HCT116 (cell line): ENCODE measurements around the gene CACNB3. TPM values are rescaled to one million over a fixed set of nuclear protein-coding genes. Genes with fewer than 3 reads are reported as not detected.

Experiments used
- ATAC-seq: fragments of 200-7000 bp; cut with Tn5 transposase; 2 replicates; pipeline ENCODE4 v1.9.1; 2020; ENCODE audit warnings: mild to moderate bottlenecking, moderate library complexity
- BruUV-seq: library from RNA; stranded (reverse); fragments of 400-500 nt; replicated peaks from 2 replicates; lab custom pipeline; 2021; lab: Mats Ljungman, UMichigan
- CTCF ChIA-PET: fragments of 300-600 bp; sonication (Branson Sonifier 250); formaldehyde crosslinking; loops from one replicate; lab custom pipeline; 2021; ENCODE audit warnings: antibody characterized with exemption; lab: Charles Lee
- POLR2A ChIA-PET: fragments of 300-600, 350-600 bp; sonication (Branson Sonifier 250); formaldehyde crosslinking; loops from one replicate; lab custom pipeline; 2021; ENCODE audit warnings: antibody characterized with exemption; lab: Charles Lee
- RAD21 ChIA-PET, 2 experiments: fragments of 300-600 bp; sonication (Branson Sonifier 250); formaldehyde crosslinking; loops; one replicate each; lab custom pipeline; 2023; ENCODE audit warnings: low total read pairs in 2 of 2; ENCODE audit not compliant: uncharacterized antibody in 2 of 2, unreplicated experiment in 2 of 2, low non-redundant PET in 1 of 2; lab: Charles Lee
- DNase-seq: peaks from one replicate; pipeline ENCODE4 v3.0.0-alpha.2; 2010; ENCODE audit warnings: low read depth, low spot score
- H2AFZ ChIP-seq: fragments of 200-600 bp; shearing (Covaris generic), sonication (generic); 2 replicates; pipeline ENCODE4 v1.6.1; 2017; ENCODE audit warnings: low read depth, mixed run types, mixed read lengths, antibody characterized with exemption, low read length; ENCODE audit not compliant: poor library complexity, severe bottlenecking
- H3K27ac ChIP-seq: 2 replicates; pipeline ENCODE4 v1.5.1; 2012; ENCODE audit warnings: low read depth, low read length
- H3K27me3 ChIP-seq: fragments of 200-600 bp; sonication (generic); 2 replicates; pipeline ENCODE4 v1.6.1; 2016; ENCODE audit warnings: mixed run types, low read length, mixed read lengths; ENCODE audit not compliant: insufficient read depth
- H3K36me3 ChIP-seq, 2 experiments: fragments of 200-500 bp in 1 of 2; fragments of 200-600 bp in 1 of 2; sonication (Bioruptor generic) in 1 of 2; sonication (generic) in 1 of 2; 2 replicates each; pipeline versions ENCODE4 v1.5.1 to v1.6.1; 2014 to 2016; ENCODE audit warnings: low read length in 2 of 2, inconsistent platforms in 1 of 2, mixed read lengths in 1 of 2, mixed run types in 1 of 2; ENCODE audit not compliant: insufficient read depth in 2 of 2, control insufficient read depth in 1 of 2
- H3K4me1 ChIP-seq, 2 experiments: fragments of 200-600 bp in 1 of 2; sonication (generic) in 1 of 2; 2 replicates each; pipeline versions ENCODE4 v1.5.1 to v1.6.1; 2012 to 2017; ENCODE audit warnings: low read length in 2 of 2, inconsistent platforms in 1 of 2, mild to moderate bottlenecking in 1 of 2, mixed read lengths in 1 of 2, mixed run types in 1 of 2, moderate library complexity in 1 of 2; ENCODE audit not compliant: insufficient read depth in 2 of 2, control insufficient read depth in 1 of 2
- H3K4me2 ChIP-seq: fragments of 200-600 bp; sonication (generic); 2 replicates; pipeline ENCODE4 v1.6.1; 2017; ENCODE audit warnings: mixed run types, low read length, mixed read lengths
- H3K4me3 ChIP-seq, 2 experiments: fragments of 200-600 bp in 1 of 2; sonication (generic) in 1 of 2; replicated peaks in 1 of 2; 2 replicates each; pipeline ENCODE4 v1.5.1; 2011 to 2016; ENCODE audit warnings: low read length in 2 of 2, control low read depth in 1 of 2, low read depth in 1 of 2, mild to moderate bottlenecking in 1 of 2, mixed read lengths in 1 of 2, mixed run types in 1 of 2
- H3K79me2 ChIP-seq: fragments of 200-600 bp; sonication (generic); 2 replicates; pipeline ENCODE4 v1.6.1; 2017; ENCODE audit warnings: mild to moderate bottlenecking, mixed run types, low read length, moderate library complexity, mixed read lengths; ENCODE audit not compliant: insufficient read depth
- H3K9ac ChIP-seq: fragments of 200-600 bp; sonication (generic); 2 replicates; pipeline ENCODE4 v1.6.1; 2016; ENCODE audit warnings: low read length, mixed read lengths
- H3K9me2 ChIP-seq: fragments of 200-600 bp; sonication (generic), shearing (Covaris generic); 2 replicates; pipeline ENCODE4 v1.6.1; 2017; ENCODE audit warnings: mixed run types, mild to moderate bottlenecking, moderate library complexity; ENCODE audit not compliant: insufficient read depth
- H3K9me3 ChIP-seq, 2 experiments: fragments of 200-500 bp in 1 of 2; fragments of 200-600 bp in 1 of 2; sonication (Bioruptor generic) in 1 of 2; sonication (generic) in 1 of 2; 2 replicates each; pipeline ENCODE4 v1.6.1; 2014 to 2017; ENCODE audit warnings: low read length in 2 of 2, mixed read lengths in 2 of 2, inconsistent platforms in 1 of 2, low read depth in 1 of 2, mild to moderate bottlenecking in 1 of 2, mixed run types in 1 of 2, moderate library complexity in 1 of 2; ENCODE audit not compliant: control insufficient read depth in 1 of 2, insufficient read depth in 1 of 2
- H4K20me1 ChIP-seq: fragments of 200-600 bp; sonication (generic), shearing (Covaris generic); 2 replicates; pipeline ENCODE4 v1.6.1; 2017; ENCODE audit warnings: mixed run types, mild to moderate bottlenecking, moderate library complexity; ENCODE audit not compliant: insufficient read depth
- CBX3 ChIP-seq: IDR thresholded peaks from 2 replicates; pipeline ENCODE4 v1.6.1; 2012; ENCODE audit warnings: low read depth
- FOSL1 ChIP-seq: IDR thresholded peaks from 2 replicates; pipeline ENCODE4 v1.6.1; 2012; ENCODE audit warnings: low read depth
- POLR2A ChIP-seq: IDR thresholded peaks from 2 replicates; pipeline ENCODE4 v1.7.0; 2011; ENCODE audit warnings: borderline replicate concordance; ENCODE audit not compliant: insufficient read depth, insufficient read length; ENCODE audit errors: extremely low read depth
- RAD21 ChIP-seq: IDR thresholded peaks from 2 replicates; pipeline ENCODE4 v1.6.1; 2012; ENCODE audit warnings: low read depth, mild to moderate bottlenecking
- YY1 ChIP-seq: IDR thresholded peaks from 2 replicates; pipeline ENCODE4 v1.6.1; 2011; ENCODE audit warnings: low read length, low read depth, moderate library complexity, mild to moderate bottlenecking; ENCODE audit not compliant: insufficient replicate concordance; ENCODE audit errors: extremely low read depth
- intact Hi-C: fragments of 100-400 bp; cut with micrococcal nuclease; formaldehyde crosslinking; loops from 2 replicates; pipeline ENCODE4 v1.10.0; 2022
- total RNA-seq: library from RNA; stranded (reverse); gene quantifications from one replicate; pipeline ENCODE4 v1.2.1, GENCODE V29; 2021; ENCODE audit not compliant: unreplicated experiment

CACNB3 gene
- total RNA-seq, 1 experiment from 2014 or later: 22.0 TPM

DNA sequence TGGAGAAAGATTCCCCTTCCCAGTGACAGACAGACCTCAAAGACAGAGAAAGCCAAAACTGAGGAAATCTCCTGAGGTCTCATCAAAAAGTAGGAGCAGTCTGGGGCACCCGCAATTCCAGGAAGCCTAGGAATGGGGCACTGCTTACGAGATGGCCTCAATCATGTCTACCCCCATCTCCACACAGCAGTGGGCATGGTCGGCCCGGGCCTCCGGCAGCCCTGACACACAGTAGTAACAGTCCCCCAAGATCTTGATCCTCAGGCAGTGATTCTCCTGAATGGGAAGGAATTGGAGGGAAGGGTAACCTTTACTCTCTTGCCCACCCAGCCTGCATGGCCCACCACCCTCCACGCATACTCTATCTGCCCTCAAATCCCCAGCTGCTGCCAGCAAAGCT is 41.3 kb upstream of the CACNB3 start:
- Histone ChIP-seq H3K9me3 (no peaks in the 10 kb centered on the region), H4K20me1 (no peaks in the 10 kb centered on the region), H2AFZ (no peak overlapping the region), H3K4me1 (peaks cover 4 to 19% of the 10 kb centered on the region in 2 experiments; a peak in 3 of 4 replicates), H3K9me2 (no peaks in the 10 kb centered on the region), H3K79me2 (no peaks in the 10 kb centered on the region), H3K36me3 (peaks cover 8 to 12% of the 10 kb centered on the region in 2 experiments; a peak in 3 of 4 replicates), H3K4me3 (no peak overlapping the region), H3K27me3 (no peaks in the 10 kb centered on the region), H3K4me2 (no peak overlapping the region), H3K27ac (no peak overlapping the region), H3K9ac (no peak overlapping the region)
- CTCF ChIA-PET: interaction anchor here (1.0 kb wide), 1 partner anchor 24 kb away, joined by 3 read pairs; no protein-coding TSS in a partner anchor
- intact Hi-C loops: no loop called here
- no peak for DNase-seq
- POLR2A ChIA-PET: no interaction called here
- ATAC-seq: no peak
- TF ChIP-seq YY1: no peak
- no peak for TF ChIP-seq POLR2A
- TF ChIP-seq CBX3: no peak
- no peak for TF ChIP-seq RAD21
- no TSS peak for BruUV-seq
- RAD21 ChIA-PET: no interaction called here

- no peaks in the 10 kb centered on the region for H3K9me2 ChIP-seq
- H3K4me2 ChIP-seq: no peak overlapping the region
- CTCF ChIA-PET: interaction anchor here (1.0 kb wide), 1 partner anchor 24 kb away, joined by 3 read pairs; no protein-coding TSS in a partner anchor
- H2AFZ ChIP-seq: no peak overlapping the region
- H3K79me2 ChIP-seq: no peaks in the 10 kb centered on the region
- intact Hi-C loops: no loop called here
- no TSS peak for BruUV-seq
- H3K27ac ChIP-seq: no peak overlapping the region
- H4K20me1 ChIP-seq: no peaks in the 10 kb centered on the region
- no peaks in the 10 kb centered on the region for H3K27me3 ChIP-seq
- H3K4me1 ChIP-seq: peaks cover 4 to 20% of the 10 kb centered on the region in 2 experiments; a peak in 3 of 4 replicates
- TF ChIP-seq RAD21 (no peak), YY1 (no peak), FOSL1 (no peak)
- no peak overlapping the region for H3K9ac ChIP-seq
- no peaks in the 10 kb centered on the region for H3K9me3 ChIP-seq
- RAD21 ChIA-PET: no interaction called here
- peaks cover 1 to 7% of the 10 kb centered on the region in 2 experiments; a peak in 3 of 4 replicates for H3K36me3 ChIP-seq
- DNase-seq: no peak
- POLR2A ChIA-PET: no interaction called here
- ATAC-seq: no peak
- H3K4me3 ChIP-seq: no peak overlapping the region
Observed at GRCh38 chr12:48777501-48778400, 40.5 kb upstream of the CACNB3 start.
